ENCODE data around the gene KRT2.

KRT2 gene

GRCh38 chr12:52615208-52615868 lies 36.7 kb downstream of the KRT2 start:
- no peak for DNase-seq (ENCODE audit: low read depth in 2 of 2)

DNA sequence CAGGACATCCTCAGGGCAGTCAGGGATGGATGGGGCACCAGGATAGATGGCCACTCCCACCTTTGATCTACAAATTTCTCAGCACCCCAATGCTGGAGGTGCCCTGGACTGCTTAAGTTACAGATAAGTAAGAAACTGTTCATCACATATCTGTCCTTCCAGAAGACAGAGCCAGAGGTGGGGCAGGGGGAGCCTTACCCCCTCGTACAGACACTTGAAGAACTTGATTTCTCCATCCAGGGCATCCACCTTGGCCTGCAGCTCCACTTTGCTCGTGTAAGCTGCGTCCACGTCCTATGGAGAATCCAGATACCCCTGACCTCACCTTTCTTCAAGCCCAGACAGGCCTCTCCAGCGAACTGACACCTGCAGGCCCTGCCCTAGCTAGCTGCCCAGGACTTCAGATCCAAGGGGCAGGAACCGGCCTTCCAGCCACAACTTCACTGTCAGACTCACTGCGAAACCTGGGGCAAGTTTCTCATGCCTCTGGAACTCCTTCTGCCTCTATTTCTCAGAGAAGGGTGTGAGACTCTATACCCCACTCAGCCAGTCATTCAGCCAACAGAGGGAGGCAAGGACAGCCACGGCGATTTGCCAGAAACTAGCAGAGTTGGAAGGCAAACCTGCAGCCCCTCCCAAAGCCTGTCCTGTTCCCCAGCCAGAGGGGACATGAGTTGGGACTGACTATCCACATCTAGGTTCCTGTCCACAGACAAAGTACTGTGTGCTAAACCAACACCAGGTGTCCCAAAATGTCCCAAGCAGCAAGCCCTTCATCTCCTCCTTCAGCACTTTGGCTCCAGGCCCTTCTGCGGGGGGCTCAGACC lies 37.4 kb downstream of the KRT2 start:
- DNase-seq (ENCODE audit: low read depth in 2 of 2): no peak

DNA sequence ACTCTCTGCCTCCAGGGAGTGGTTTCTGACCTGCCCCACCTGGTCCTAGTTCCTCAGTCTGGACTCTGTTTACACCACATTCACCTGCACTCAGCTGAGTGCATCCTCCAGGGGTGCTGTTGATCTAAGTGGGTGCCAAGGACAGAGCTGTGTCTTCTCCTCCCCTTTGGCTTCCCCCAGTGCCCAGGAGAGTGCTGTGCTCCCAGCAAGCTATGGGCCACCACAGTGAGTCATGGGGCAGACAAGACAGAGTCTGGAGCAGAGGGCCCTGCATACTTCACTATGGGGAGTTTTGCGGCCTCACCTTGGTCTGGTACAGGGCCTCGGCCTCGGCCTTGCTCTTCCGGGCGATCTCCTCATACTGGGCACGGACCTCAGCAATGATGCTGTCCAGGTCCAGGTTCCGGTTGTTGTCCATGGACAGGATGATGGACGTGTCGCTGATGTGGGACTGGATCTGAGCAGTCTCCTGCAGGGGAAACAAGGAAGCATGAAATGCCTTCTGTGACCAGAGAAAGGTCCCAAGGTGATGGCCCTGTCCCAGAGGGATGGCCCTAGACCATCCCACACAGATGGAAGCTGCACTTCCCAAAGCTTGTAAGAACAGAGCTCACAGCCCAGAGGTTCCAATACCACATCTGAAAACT lies 38.5 kb downstream of the KRT2 start:
- no peak for DNase-seq (ENCODE audit: low read depth in 2 of 2)

DNA sequence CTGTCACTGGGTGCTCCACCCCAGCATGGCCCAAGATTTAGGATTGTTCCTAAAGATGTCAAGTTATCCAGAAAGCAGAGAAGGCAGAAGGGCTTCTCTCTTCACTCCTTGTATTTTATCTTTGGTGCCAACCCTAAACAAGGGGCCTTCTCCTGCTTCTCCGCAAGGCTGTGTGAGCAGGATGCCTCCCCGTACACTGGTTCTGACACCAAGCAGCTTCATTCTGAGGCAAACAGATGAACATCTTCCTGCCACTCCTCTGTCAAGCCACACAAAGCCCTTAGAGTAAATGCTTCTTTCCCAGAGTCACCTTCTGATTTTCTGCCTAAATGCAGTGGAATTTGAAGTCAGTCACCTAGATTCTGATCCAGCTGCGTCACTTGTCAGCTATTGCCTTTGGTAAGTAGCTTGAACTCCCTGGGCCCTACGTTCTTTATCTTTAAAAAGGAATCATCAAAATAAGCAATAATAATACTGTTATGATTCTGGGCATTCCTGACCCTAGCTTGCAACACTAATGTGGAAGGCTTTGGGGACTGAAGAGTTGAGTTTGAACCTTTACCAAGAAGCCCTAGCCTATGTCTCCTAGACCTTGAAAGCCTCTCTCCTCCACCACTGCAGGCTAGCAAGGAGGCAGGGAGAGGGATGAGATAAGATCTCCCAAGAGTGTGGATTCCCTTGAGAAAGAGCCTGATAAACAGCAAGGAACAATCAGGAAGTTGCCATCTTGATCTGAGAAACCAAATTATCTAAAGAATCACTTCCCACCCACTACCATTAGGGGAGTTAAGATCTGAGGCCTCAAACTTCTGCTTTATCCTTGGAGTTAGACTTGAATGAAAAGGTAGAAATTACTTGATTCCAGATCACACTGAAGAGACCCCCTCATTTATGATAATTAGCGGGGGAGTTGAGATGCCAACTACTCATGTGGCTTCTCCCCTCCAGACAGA lies 39.3 kb downstream of the KRT2 start:
- DNase-seq (ENCODE audit: low read depth in 2 of 2): no peak

DNA sequence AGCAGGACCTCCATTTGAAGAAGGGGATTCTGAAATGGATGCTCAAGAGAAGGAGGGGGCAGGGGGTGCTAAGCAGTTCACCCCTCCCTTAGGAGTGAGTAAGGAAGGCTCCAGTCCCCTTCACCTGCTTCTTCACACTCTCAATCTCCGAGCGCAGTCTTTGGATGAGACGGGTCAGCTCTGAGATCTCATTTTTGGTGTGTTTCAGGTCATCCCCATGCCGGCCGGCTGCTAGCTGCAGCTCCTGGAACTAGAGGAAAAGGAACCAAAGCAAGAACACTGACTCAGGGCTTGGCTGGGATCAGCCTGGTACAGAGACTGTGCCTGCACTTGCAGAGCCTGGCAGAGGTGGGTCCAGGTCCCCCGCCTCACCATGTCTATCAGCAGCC lies 40.9 kb downstream of the KRT2 start:
- DNase-seq (ENCODE audit: low read depth in 2 of 2): no peak

- DNase-seq (ENCODE audit: low read depth in 2 of 2): no peak
Observed at GRCh38 chr12:52608826-52609630, 43.0 kb downstream of the KRT2 start.

GRCh38 chr12:52608161-52608560 lies 43.9 kb downstream of the KRT2 start:
- DNase-seq (ENCODE audit: low read depth in 2 of 2): no peak

DNA sequence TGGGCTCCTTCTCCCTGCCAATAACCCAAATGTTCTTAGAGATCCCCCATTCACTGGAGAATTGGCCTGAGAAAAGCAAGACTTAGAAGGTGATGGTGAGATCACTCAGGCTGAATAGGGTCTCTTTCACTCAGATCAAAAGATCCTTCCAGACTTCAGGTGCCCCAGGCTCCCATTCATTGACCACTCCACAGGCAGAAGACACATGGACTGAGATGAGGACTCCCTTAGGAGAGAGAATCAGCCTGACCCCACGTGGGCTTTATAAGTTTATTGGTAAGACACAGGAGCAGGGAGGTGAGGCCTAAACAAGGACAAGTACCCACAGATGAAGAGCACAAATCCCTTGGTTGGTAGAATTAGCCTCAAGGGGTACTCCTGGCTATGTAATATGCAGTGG lies 44.7 kb downstream of the KRT2 start:
- DNase-seq (ENCODE audit: low read depth in 2 of 2): no peak

- DNase-seq (ENCODE audit: low read depth in 2 of 2): no peak
Observed at GRCh38 chr12:52606581-52607218, 45.3 kb downstream of the KRT2 start.

DNA sequence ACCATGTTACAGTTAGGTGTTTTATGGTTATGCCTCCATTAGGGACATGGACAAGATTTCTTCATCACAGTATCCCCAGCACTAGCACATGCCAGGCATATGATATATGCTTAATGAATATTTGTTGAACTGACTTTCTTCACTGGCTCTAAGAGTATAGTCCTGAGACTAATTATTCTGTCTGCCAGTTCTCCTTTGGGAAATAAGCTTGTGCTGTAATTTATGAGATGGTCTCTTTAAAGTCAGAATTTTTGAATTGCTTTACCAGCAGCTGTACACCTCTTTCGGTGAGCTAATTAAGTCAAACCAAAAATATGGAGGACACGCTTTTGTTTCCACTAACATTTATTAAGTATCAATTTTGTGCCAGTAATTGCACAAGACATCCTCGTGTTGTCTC lies 45.9 kb downstream of the KRT2 start:
- DNase-seq (ENCODE audit: low read depth in 2 of 2): no peak

DNA sequence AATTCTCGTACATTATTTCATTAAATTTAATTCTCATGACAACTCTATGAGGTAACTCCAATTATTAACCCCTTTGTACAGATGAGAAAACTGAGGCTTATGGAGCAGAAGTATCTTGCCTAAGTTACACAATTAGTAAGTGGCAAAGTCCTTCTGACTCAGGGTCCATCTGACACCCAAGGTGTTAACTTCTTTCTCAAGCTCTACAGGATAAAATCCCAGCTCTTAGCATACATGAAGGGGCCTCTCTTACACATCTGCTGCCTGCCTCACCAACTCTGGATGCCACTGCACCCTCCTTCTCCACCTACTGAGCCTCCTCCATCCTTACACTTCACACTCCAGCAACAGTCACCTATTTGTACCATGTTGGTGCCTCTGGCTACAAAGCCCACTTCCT lies 46.5 kb downstream of the KRT2 start:
- DNase-seq (ENCODE audit: low read depth in 2 of 2): no peak

- DNase-seq (ENCODE audit: low read depth in 2 of 2): no peak
Observed at GRCh38 chr12:52604859-52605258, 47.2 kb downstream of the KRT2 start.

DNA sequence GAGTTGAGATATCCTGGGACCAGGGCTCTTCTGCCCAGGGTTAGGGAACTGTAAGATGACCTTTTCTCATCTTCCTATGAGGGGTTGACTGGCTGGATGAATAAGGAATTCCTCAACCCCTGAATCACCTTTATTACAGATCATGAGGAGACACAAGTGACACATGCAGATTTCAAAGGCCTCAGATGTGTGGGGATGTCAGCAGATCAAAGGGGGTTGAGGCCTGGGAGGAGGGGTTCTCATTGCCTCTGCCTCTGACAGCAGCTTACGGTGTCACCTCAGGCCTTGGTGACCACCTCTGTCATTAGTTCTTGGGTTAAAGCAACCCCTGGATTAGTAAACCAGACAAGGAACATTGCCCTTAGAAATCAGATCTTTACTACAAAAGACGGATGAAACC lies 48.7 kb downstream of the KRT2 start:
- no peak for DNase-seq (ENCODE audit: low read depth in 2 of 2)

- DNase-seq (ENCODE audit: low read depth in 2 of 2): no peak
Observed at GRCh38 chr12:52602552-52602951, 49.5 kb downstream of the KRT2 start.

DNA sequence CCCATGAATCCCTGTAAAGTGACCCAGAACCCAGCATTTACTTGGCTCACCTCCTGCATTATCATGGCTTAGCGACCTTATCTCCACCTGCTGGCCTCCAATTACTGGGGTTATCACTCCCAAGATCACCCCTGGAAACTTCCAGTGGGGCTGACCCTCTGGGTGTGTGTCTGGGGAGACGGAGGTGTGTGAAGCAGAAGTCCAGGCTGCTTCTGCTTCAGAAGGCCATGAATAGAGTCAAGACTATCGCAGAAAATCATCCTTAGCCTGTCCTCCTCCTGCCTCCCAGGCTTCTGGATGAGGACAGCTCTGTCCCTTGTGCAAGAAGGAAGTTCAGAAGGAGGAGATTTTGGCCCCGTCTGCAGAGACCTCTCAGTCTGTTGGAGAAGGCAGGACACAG lies 50.3 kb downstream of the KRT2 start:
- no peak for DNase-seq (ENCODE audit: low read depth in 2 of 2)

DNA sequence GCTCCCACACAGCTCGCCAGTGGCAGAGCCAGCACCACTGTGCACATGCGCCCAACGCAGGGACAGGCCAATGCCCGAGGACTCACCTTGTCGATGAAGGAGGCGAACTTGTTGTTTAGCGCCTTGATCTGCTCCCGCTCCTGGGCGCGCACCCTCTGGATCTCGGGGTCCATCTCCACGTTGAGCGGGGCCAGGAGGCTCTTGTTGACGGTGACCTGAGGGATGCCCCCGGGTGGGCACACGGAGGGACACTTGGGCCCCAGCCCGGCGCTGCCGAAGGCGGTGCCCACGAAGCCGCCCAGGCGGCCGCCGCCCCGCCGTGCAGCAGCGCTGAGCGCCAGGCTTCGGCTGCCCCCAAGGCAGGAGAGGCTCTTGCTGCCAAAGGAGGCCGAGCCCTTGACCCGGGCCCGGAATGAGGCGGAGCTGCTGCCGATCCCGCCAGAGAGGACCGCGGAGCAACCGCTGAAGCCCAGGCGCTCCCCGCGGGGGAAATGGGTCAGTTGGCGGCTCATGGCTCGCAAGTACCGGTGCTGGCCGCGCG lies 51.0 kb downstream of the KRT2 start, which contains the start of gene KRT72:
TSS of gene KRT72 (minus strand) at position 523 of the 541 bp plus-strand sequence. CDS start at position 512, 11 bp downstream.
- DNase-seq (ENCODE audit: low read depth in 2 of 2): no peak

DNA sequence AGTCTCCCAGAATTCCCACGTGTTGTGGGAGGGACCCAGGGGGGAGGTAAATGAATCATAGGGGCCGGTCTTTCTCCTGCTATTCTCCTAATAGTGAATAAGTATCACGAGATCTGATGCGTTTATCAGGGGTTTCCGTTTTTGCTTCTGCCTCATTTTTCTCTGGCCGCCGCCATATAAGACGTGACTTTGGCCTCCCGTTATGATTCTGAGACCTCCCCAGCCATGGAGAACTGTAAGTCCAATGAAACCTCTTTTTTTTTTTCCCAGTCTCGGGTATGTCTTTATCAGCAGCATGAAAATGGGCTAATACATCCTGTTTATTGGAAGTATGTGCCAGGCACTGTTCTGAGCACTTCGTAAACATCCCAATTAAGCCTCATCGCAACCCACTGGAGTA lies 51.5 kb downstream of the KRT2 start:
- DNase-seq (ENCODE audit: low read depth in 2 of 2): no peak

- DNase-seq (ENCODE audit: low read depth in 2 of 2): no peak
Observed at GRCh38 chr12:52600071-52600470, 51.9 kb downstream of the KRT2 start.

- no peak for DNase-seq (ENCODE audit: low read depth in 2 of 2)
Observed at GRCh38 chr12:52598966-52599365, 53.0 kb downstream of the KRT2 start.
